Spleen (tissue), 11 donors: ENCODE measurements around the gene NF2. TPM values are rescaled to one million over a fixed set of nuclear protein-coding genes. Genes with fewer than 3 reads are reported as not detected.

Experiments
- DNase-seq: peaks from one replicate; pipeline ENCODE4 v3.0.0-alpha.2; 2020
- H3K27ac ChIP-seq, 8 donors: fragments of 200-600 bp; sonication (generic) in 7 of 8; 1 replicate in 4 of 8; 2 replicates in 4 of 8; pipeline versions ENCODE4 v1.5.0 to v1.8.0; 2016 to 2021; ENCODE audit warnings: inconsistent platforms in 4 of 8, mild to moderate bottlenecking in 4 of 8, moderate library complexity in 1 of 8
- H3K27me3 ChIP-seq, 7 donors: fragments of 200-600 bp; sonication (generic) in 6 of 7; replicated peaks in 1 of 7; 1 replicate in 4 of 7; 2 replicates in 3 of 7; pipeline versions ENCODE4 v1.5.0 to v1.8.0; 2016 to 2021; ENCODE audit warnings: inconsistent platforms in 3 of 7, mild to moderate bottlenecking in 1 of 7
- H3K36me3 ChIP-seq, 6 donors: fragments of 200-600 bp; sonication (generic) in 5 of 6; 1 replicate in 4 of 6; 2 replicates in 2 of 6; pipeline versions ENCODE4 v1.5.0 to v1.8.0; 2016 to 2021; ENCODE audit warnings: inconsistent platforms in 2 of 6
- H3K4me1 ChIP-seq, 6 donors: fragments of 200-600 bp; sonication (generic) in 5 of 6; 1 replicate in 3 of 6; 2 replicates in 3 of 6; pipeline versions ENCODE4 v1.5.0 to v1.8.0; 2016 to 2021; ENCODE audit warnings: inconsistent platforms in 3 of 6
- H3K4me3 ChIP-seq, 8 donors: fragments of 200-600 bp; sonication (generic) in 7 of 8; 1 replicate in 4 of 8; 2 replicates in 4 of 8; pipeline versions ENCODE4 v1.5.0 to v1.8.0; 2016 to 2021; ENCODE audit warnings: inconsistent platforms in 4 of 8, mild to moderate bottlenecking in 4 of 8, moderate library complexity in 2 of 8
- H3K9me3 ChIP-seq, 8 donors: fragments of 200-600 bp; sonication (generic) in 7 of 8; 1 replicate in 4 of 8; 2 replicates in 4 of 8; pipeline versions ENCODE4 v1.5.0 to v1.8.0; 2016 to 2021; ENCODE audit warnings: inconsistent platforms in 4 of 8
- CTCF ChIP-seq, 11 experiments: fragments of 200-600 bp in 7 of 11; fragments of 450-650 bp in 4 of 11; sonication (generic) in 4 of 11; IDR thresholded peaks in 8 of 11; conservative IDR thresholded peaks in 3 of 11; 1 replicate in 7 of 11; 2 replicates in 4 of 11; pipeline versions ENCODE4 v1.4.0 to v1.8.0; 2016 to 2021; ENCODE audit warnings: antibody characterized with exemption in 11 of 11, inconsistent platforms in 4 of 11, mild to moderate bottlenecking in 1 of 11
- POLR2A ChIP-seq, 3 donors: fragments of 450-650 bp; IDR thresholded peaks; one replicate each; pipeline ENCODE4 v1.5.1; 2017; ENCODE audit warnings: antibody characterized with exemption in 3 of 3, mild to moderate bottlenecking in 1 of 3
- POLR2AphosphoS5 ChIP-seq, 3 donors: sonication (generic); formaldehyde crosslinking; IDR thresholded peaks; one replicate each; pipeline ENCODE4 v1.5.1; 2017; ENCODE audit warnings: antibody characterized with exemption in 3 of 3
- WGBS, 5 donors: extraction: QIAGEN DNeasy Blood & Tissue Kit in 3 of 5; methylation state at CpG; one replicate each; pipeline versions ENCODE4 v1.1.5 to v1.1.7; 2013 to 2018; 5-methylcytosine and 5-hydroxymethylcytosine counted together
- intact Hi-C: fragments of 100-400 bp; cut with DNase I; formaldehyde crosslinking; loops from one replicate; pipeline ENCODE4 v1.15.0; 2023; ENCODE audit warnings: low total_unique reads
- polyA plus RNA-seq, 3 donors: library from polyadenylated mRNA; stranded (reverse); fragments of 200-250 nt; gene quantifications; one replicate each; pipeline ENCODE4 v1.2.1, GENCODE V29; 2013
- total RNA-seq, 7 donors: library from RNA; depleted of rRNA in 3 of 7; stranded (reverse); fragments of >200 nt in 3 of 7; fragmentation: NEBNext Ultra II Directional in 4 of 7; extraction: Animal tissue kit (Norgen Biotek cat#: 25700) in 4 of 7; gene quantifications; one replicate each; pipeline versions ENCODE4 v1.1.0 to v1.2.1, GENCODE V29; 2016 to 2021
- donor health status: healthy with polysubstance abuse.
- donor health status: DM: no; HTN: no; CAD: no; lungs with moderate emphysema.
- donor health status: DM: no; HTN: no; CAD: no.
- donor health status: Bipolar disorder and iron deficiency.
- donor health status: healthy.
- donor health status: DM: no; HTN: no; CAD: no.
- donor health status: DM: yes; HTN: yes; CAD: no.

Gene NF2
- total and polyA plus RNA-seq, 10 donors = 3.9 to 42.9 (median 31.4) TPM

GRCh38 chr22:29739346-29739875 is 136.0 kb downstream of the NF2 start:
- 82 to 98% (median 94%) methylated on average over 12 to 17 of the region's 17 CpGs for WGBS, 5 donors
- Histone ChIP-seq H3K27ac (no peak overlapping the region), H3K4me3 (no peak overlapping the region), H3K27me3 (no peaks in the 10 kb centered on the region), H3K4me1 (no peaks in the 10 kb centered on the region), H3K36me3 (peaks cover 3 to 100% (median 50%) of the 10 kb centered on the region in 6 donors), H3K9me3 (no peaks in the 10 kb centered on the region)
- intact Hi-C loops = no loop called here
- TF ChIP-seq POLR2A (IDR thresholded peaks at IDR 0.05) = no peak
- no peak for TF ChIP-seq CTCF (IDR thresholded peaks at IDR 0.05 in 8 of 11, conservative IDR thresholded peaks at IDR 0.05 in 3 of 11)
- no peak for TF ChIP-seq POLR2AphosphoS5 (IDR thresholded peaks at IDR 0.05)
- no peak for DNase-seq

- no peaks in the 10 kb centered on the region for H3K27me3 ChIP-seq
- no peaks in the 10 kb centered on the region for H3K9me3 ChIP-seq
- H3K4me1 ChIP-seq = no peaks in the 10 kb centered on the region
- no peak overlapping the region for H3K27ac ChIP-seq
- H3K4me3 ChIP-seq = no peak overlapping the region
- intact Hi-C loops = no loop called here
- no peak for TF ChIP-seq POLR2A (IDR thresholded peaks at IDR 0.05)
- TF ChIP-seq CTCF (IDR thresholded peaks at IDR 0.05 in 8 of 11, conservative IDR thresholded peaks at IDR 0.05 in 3 of 11) = no peak
- no peak for TF ChIP-seq POLR2AphosphoS5 (IDR thresholded peaks at IDR 0.05)
- peaks cover 3 to 100% (median 55%) of the 10 kb centered on the region in 6 donors for H3K36me3 ChIP-seq
- DNase-seq = no peak
- 94 to 100% (median 97%) methylated on average over 2 to 5 of the region's 5 CpGs for WGBS, 5 donors
Measured at GRCh38 chr22:29740216-29740615, 136.8 kb downstream of the NF2 start.

- DNase-seq = no peak
- Histone ChIP-seq H3K36me3 (peaks cover 3 to 100% (median 71%) of the 10 kb centered on the region in 6 donors), H3K27me3 (no peaks in the 10 kb centered on the region), H3K4me3 (no peak overlapping the region), H3K4me1 (no peaks in the 10 kb centered on the region), H3K27ac (no peak overlapping the region), H3K9me3 (no peaks in the 10 kb centered on the region)
- 88 to 98% (median 96%) methylated on average over 2 of the region's 2 CpGs for WGBS, 5 donors
- intact Hi-C loops = no loop called here
- no peak for TF ChIP-seq CTCF (IDR thresholded peaks at IDR 0.05 in 8 of 11, conservative IDR thresholded peaks at IDR 0.05 in 3 of 11)
- TF ChIP-seq POLR2A (IDR thresholded peaks at IDR 0.05) = no peak
- no peak for TF ChIP-seq POLR2AphosphoS5 (IDR thresholded peaks at IDR 0.05)
Measured at GRCh38 chr22:29741926-29742325, 138.5 kb downstream of the NF2 start.

GRCh38 chr22:29742326-29742725 is 138.9 kb downstream of the NF2 start:
- Histone ChIP-seq H3K4me1 (no peaks in the 10 kb centered on the region), H3K4me3 (no peak overlapping the region), H3K36me3 (peaks cover 3 to 100% (median 75%) of the 10 kb centered on the region in 6 donors), H3K27ac (no peak overlapping the region), H3K9me3 (no peaks in the 10 kb centered on the region), H3K27me3 (no peaks in the 10 kb centered on the region)
- intact Hi-C loops = no loop called here
- TF ChIP-seq POLR2AphosphoS5 (IDR thresholded peaks at IDR 0.05) (no peak), POLR2A (IDR thresholded peaks at IDR 0.05) (no peak), CTCF (IDR thresholded peaks at IDR 0.05 in 8 of 11, conservative IDR thresholded peaks at IDR 0.05 in 3 of 11) (no peak)
- 57 to 62% (median 58%) methylated on average over 10 to 13 of the region's 13 CpGs for WGBS, 5 donors
- no peak for DNase-seq
